NT2/D1 (cell line): ENCODE data around the gene WDR86.

Experiments used
- DNase-seq: peaks from one replicate; pipeline ENCODE4 v3.0.0-alpha.2; 2011; ENCODE audit warnings: low read depth, low spot score
- H3K27me3 ChIP-seq: 2 replicates; pipeline ENCODE4 v1.6.0; 2011; ENCODE audit warnings: mild to moderate bottlenecking; ENCODE audit not compliant: insufficient read length, insufficient read depth
- H3K36me3 ChIP-seq: 2 replicates; pipeline ENCODE4 v1.6.1; 2011; ENCODE audit warnings: mild to moderate bottlenecking, low read length, mixed read lengths; ENCODE audit not compliant: insufficient read depth, insufficient read length
- H3K4me1 ChIP-seq: 2 replicates; pipeline ENCODE4 v1.5.1; 2011; ENCODE audit not compliant: insufficient read depth, insufficient read length
- H3K4me3 ChIP-seq: 2 replicates; pipeline ENCODE4 v1.5.1; 2011; ENCODE audit warnings: low read depth; ENCODE audit not compliant: insufficient read length
- H3K9ac ChIP-seq: 2 replicates; pipeline ENCODE4 v1.6.0; 2011; ENCODE audit warnings: low read depth; ENCODE audit not compliant: insufficient read length
- H3K9me3 ChIP-seq: 2 replicates; pipeline ENCODE4 v1.5.1; 2011; ENCODE audit warnings: mild to moderate bottlenecking, low read length; ENCODE audit not compliant: insufficient read depth
- SUZ12 ChIP-seq: IDR thresholded peaks from 2 replicates; pipeline ENCODE4 v1.6.1; 2011; ENCODE audit not compliant: insufficient read length, insufficient read depth; ENCODE audit errors: extremely low read depth
- YY1 ChIP-seq: IDR thresholded peaks from 2 replicates; pipeline ENCODE4 v1.6.1; 2011; ENCODE audit not compliant: insufficient read length, insufficient read depth
- ZNF274 ChIP-seq: IDR thresholded peaks from 2 replicates; pipeline ENCODE4 v1.6.1; 2011; ENCODE audit warnings: mild to moderate bottlenecking, low read depth, low read length

Gene WDR86

DNA sequence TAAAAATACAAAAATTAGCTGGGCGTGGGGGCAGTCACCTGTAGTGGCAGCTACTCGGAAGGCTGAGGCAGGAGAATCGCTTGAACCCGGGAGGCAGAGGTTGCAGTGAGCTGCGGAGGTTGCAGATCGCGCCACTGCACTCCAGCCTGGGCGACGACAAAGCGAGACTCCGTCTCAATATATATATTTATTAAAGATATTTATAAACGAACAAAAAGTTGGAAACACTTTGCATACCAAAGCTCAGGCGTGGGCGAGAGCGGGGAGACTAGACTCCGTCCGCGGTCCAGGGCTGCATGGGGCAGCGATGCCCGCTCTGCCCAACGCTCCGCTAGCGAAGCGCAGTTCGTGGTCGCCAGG is 38.0 kb upstream of the WDR86 start:
- no peak for TF ChIP-seq ZNF274
- no peak for TF ChIP-seq YY1
- TF ChIP-seq SUZ12 = no peak
- H3K4me1 ChIP-seq = peaks cover 3% of the 10 kb centered on the region
- H3K36me3 ChIP-seq = no peaks in the 10 kb centered on the region
- H3K9me3 ChIP-seq = no peaks in the 10 kb centered on the region
- H3K27me3 ChIP-seq = peaks cover 4% of the 10 kb centered on the region
- DNase-seq = no peak
- H3K4me3 ChIP-seq = peak overlapping the region; percentile 26
- peak overlapping the region; percentile 70 for H3K9ac ChIP-seq

DNA sequence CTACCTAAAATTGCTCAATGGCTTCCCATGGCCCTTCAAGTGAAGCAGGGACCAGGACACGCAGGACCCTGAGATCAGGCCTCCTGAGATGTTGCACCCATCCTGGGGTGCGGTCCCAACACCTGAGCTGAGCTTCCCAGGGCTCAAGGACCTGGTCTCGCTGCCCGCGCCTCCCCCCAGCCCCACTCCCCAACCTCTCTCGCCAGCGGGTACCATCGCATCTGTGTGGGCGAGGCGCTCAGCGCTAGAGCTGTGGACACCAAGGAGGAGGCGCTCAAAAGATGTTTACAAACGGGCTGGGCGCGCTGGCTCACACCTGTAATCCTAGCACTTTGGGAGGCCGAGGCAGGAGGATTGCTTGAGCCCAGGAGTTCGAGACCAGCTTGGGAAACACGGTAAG is 37.5 kb upstream of the WDR86 start:
- TF ChIP-seq ZNF274 (no peak), YY1 (no peak), SUZ12 (no peak)
- H3K9ac ChIP-seq = no peak overlapping the region
- H3K27me3 ChIP-seq = peaks cover 4% of the 10 kb centered on the region
- H3K4me3 ChIP-seq = no peak overlapping the region
- H3K36me3 ChIP-seq = no peaks in the 10 kb centered on the region
- DNase-seq = no peak
- H3K4me1 ChIP-seq = peaks cover 2% of the 10 kb centered on the region
- H3K9me3 ChIP-seq = no peaks in the 10 kb centered on the region

DNA sequence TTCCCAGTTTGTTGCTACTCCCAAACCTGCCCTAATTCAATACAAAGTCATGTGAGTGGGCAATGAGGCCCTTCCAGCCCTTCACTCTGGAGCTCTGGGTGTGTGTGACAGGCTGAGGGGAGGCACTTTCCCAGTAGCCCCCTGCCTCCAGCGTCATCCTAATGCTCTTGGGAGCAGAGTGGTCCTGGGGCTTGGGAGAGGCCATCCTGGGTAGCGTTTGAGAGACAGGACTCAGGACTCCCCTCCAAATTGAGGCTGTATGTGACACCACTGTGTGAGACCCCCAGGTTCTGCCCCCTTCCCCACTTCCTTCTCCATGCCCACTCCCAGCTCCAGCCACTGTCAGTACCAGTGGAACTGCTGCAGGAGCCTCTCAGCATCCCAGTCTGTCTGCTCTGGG is 36.6 kb upstream of the WDR86 start:
- Histone ChIP-seq H3K4me3 (no peak overlapping the region), H3K36me3 (no peaks in the 10 kb centered on the region), H3K27me3 (peaks cover 4% of the 10 kb centered on the region), H3K9ac (no peak overlapping the region), H3K4me1 (no peaks in the 10 kb centered on the region), H3K9me3 (no peaks in the 10 kb centered on the region)
- no peak for DNase-seq
- TF ChIP-seq SUZ12 (no peak), ZNF274 (no peak), YY1 (no peak)

DNA sequence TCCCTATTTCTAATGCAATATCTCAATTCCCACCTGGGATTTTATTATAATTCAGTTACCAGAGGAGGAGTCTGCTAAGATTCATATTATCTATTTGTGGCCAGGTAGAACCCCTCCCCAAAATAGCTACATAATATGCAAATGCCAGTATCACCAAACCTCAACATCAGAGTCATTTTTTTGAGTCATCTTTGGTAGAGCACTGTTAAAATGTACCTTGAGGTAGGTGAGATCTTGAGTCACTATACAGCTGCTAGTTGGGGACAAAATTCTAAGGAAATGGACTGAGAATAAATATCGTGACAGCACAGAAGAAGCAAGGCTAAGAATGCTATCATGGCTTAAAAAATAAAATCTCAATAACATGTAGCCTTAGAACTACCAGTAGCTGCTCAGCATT is 34.8 kb upstream of the WDR86 start:
- Histone ChIP-seq H3K9me3 (no peaks in the 10 kb centered on the region), H3K36me3 (no peaks in the 10 kb centered on the region), H3K4me3 (no peak overlapping the region), H3K27me3 (peaks cover 4% of the 10 kb centered on the region), H3K4me1 (peaks cover 5% of the 10 kb centered on the region), H3K9ac (no peak overlapping the region)
- no peak for DNase-seq
- TF ChIP-seq SUZ12 (no peak), ZNF274 (no peak)

DNA sequence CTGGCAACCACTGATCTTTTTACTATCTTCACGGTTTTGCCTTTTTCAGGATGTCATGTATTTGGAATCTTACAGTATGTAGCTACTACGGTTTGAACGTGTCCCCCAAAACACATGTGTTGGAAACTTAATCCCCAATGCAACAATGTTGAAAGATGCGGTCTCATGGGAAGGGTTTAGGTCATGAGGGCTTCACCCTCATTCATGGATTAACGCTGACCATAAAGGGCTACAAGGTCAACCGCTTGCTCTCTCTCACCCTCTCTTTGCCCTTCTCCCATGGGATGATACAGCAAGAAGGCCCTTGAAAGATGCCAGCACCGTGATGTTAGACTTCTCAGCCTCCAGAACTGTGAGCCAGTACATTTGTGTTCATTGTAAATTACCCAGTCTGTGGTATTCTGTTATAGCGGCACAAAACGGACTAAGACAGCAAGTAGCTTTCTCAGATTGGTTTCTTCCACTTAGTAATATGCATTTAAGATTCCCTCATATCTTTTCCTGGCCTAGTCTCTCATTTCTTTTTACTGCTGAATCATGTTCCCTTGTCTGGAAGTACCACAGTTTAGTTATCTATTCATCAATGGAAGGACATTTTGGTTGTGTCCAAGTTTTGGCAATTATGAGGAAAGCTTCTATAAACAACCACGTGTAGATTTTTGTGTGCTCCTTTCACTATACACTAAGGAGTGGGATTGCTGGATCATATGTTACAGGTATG is 33.1 kb upstream of the WDR86 start:
- Histone ChIP-seq H3K4me3 (no peak overlapping the region), H3K9me3 (0 out of 2 replicates have a peak, but pooled peaks cover 7% of the 10 kb centered on the region), H3K9ac (no peak overlapping the region), H3K4me1 (peaks cover 9% of the 10 kb centered on the region), H3K27me3 (peaks cover 9% of the 10 kb centered on the region), H3K36me3 (no peaks in the 10 kb centered on the region)
- DNase-seq = no peak
- TF ChIP-seq YY1 (no peak), SUZ12 (no peak), ZNF274 (no peak)

DNA sequence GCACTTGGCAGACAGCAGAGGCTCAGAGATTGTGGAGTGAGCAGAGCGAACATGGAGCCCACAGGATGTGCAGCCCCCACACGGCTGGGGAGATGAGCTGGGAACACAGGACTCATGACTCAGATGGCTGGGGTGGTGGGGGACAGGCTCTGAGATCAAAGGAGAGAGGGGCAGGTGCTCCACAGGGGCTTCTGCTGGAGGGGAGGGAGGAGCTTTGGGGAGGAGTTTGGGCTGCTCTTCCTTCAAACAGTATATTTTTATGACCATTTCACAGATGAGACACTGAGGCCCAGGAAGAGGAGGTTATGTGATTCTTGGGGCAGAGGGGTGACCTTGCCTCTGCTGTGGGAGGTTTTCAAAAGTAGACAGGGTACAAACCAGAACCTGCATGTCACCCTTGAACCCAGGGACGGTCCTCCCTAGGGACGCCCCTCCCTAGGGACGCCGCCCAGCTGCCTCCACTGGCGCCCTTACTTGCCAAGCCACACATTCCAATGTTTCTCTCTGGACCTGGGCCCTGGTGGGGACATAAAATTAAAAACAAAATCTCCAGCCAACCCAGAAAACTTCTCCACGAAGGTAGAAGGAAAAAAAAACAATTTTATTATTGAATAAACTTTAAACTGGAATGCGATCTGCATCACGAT is 31.1 kb upstream of the WDR86 start:
- TF ChIP-seq SUZ12 (no peak), ZNF274 (no peak), YY1 (no peak)
- Histone ChIP-seq H3K36me3 (no peaks in the 10 kb centered on the region), H3K4me1 (peaks cover 9% of the 10 kb centered on the region), H3K4me3 (no peak overlapping the region), H3K9ac (no peak overlapping the region), H3K27me3 (peaks cover 8% of the 10 kb centered on the region), H3K9me3 (0 out of 2 replicates have a peak, but pooled peaks cover 7% of the 10 kb centered on the region)
- no peak for DNase-seq

DNA sequence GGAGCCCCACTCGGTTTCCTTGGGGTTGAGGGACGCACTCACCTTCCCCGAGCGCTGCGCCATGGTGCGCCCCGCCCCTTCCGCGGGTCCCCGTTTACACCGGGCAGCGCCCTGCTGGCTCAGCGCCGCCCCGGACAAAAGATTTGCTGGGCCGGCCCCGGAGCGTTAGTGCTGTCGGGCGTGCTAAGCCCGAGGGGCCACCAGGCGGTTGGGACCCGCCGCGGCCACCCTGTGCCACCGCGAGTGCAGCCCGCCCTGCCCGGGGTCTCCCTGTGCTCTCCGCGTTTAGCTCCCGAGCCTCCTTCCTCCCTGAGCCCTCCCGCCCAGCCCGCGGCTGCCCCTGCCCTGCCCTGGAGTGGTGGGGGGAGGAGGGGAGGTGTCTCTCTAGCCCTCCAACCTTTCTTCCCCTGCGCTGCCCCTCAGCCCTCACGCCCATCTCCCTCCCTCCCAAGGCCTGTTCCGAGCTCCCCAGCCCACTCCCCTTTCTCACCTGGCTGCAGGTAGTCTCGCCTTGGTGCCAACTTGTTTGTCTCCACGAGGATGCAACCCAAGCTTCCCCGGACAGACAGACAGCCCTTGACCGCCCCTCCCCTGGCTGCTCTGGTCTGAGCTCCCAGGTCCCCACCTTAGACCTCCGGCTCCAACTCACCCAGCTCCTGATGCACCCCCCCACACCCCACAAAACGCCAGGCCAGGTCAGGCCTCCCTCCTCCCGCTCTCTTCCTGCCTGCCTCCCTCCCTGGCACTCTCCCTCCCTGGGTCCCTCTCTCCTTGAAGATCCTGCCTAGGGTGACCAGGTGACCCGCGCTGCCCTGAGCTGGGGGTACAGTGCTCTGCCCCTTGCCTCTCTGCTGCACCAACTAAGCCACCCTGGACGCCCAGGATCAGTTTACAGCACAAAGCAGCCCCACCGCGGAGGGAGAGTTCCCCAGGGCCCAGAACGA is 30.3 kb upstream of the WDR86 start, which contains the start of gene CRYGN:
Gene CRYGN (minus strand): TSS at position 287 of the 944 bp plus-strand sequence. CDS start 224 bp downstream, at position 63.
- 0 out of 2 replicates have a peak, but pooled peaks cover 7% of the 10 kb centered on the region for H3K9me3 ChIP-seq
- DNase-seq = no peak
- TF ChIP-seq YY1 (no peak), SUZ12 (no peak), ZNF274 (no peak)
- H3K9ac ChIP-seq = peak within 1 kb of the TSS; percentile 51
- peak within 1 kb of the TSS; percentile 31 for H3K4me3 ChIP-seq
- peaks cover 8% of the 10 kb centered on the region for H3K27me3 ChIP-seq
- no peaks in the 10 kb centered on the region for H3K36me3 ChIP-seq
- H3K4me1 ChIP-seq = peaks cover 9% of the 10 kb centered on the region
